Ishikawa (cell line): ENCODE measurements around the gene KLHL34.

ENCODE experiments used
- CEBPB ChIP-seq: IDR thresholded peaks from 2 replicates; pipeline ENCODE4 v1.6.1; 2012
- CREB1 ChIP-seq: IDR thresholded peaks from 2 replicates; pipeline ENCODE4 v1.6.1; 2012; ENCODE audit warnings: low read depth
- EGR1 ChIP-seq: IDR thresholded peaks from 2 replicates; pipeline ENCODE4 v1.6.1; 2012
- EP300 ChIP-seq: IDR thresholded peaks from 2 replicates; pipeline ENCODE4 v1.6.1; 2012; ENCODE audit warnings: borderline replicate concordance
- FOXM1 ChIP-seq: IDR thresholded peaks from 2 replicates; pipeline ENCODE4 v1.6.1; 2012; ENCODE audit warnings: low read depth, borderline replicate concordance
- MAX ChIP-seq: IDR thresholded peaks from 2 replicates; pipeline ENCODE4 v1.6.1; 2012
- NFIC ChIP-seq: IDR thresholded peaks from 2 replicates; pipeline ENCODE4 v1.6.1; 2012
- RAD21 ChIP-seq: IDR thresholded peaks from 2 replicates; pipeline ENCODE4 v1.6.1; 2012; ENCODE audit warnings: low read depth
- TAF1 ChIP-seq: IDR thresholded peaks from 2 replicates; pipeline ENCODE4 v1.6.1; 2012; ENCODE audit warnings: low read depth, mild to moderate bottlenecking
- TCF12 ChIP-seq: IDR thresholded peaks from 2 replicates; pipeline ENCODE4 v1.6.1; 2012; ENCODE audit warnings: low read depth
- TEAD4 ChIP-seq: IDR thresholded peaks from 2 replicates; pipeline ENCODE4 v1.6.1; 2012
- USF1 ChIP-seq: IDR thresholded peaks from 2 replicates; pipeline ENCODE4 v1.6.1; 2012
- YY1 ChIP-seq: IDR thresholded peaks from 2 replicates; pipeline ENCODE4 v1.6.1; 2012; ENCODE audit warnings: low read depth
- ZBTB7A ChIP-seq: IDR thresholded peaks from 2 replicates; pipeline ENCODE4 v1.6.1; 2012; ENCODE audit warnings: low read depth
- TF ChIP-seq, protein P1 (sequence below): IDR thresholded peaks from 2 replicates; pipeline ENCODE4 v1.6.1; 2012; ENCODE audit warnings: low read depth, mild to moderate bottlenecking

KLHL34 gene

DNA sequence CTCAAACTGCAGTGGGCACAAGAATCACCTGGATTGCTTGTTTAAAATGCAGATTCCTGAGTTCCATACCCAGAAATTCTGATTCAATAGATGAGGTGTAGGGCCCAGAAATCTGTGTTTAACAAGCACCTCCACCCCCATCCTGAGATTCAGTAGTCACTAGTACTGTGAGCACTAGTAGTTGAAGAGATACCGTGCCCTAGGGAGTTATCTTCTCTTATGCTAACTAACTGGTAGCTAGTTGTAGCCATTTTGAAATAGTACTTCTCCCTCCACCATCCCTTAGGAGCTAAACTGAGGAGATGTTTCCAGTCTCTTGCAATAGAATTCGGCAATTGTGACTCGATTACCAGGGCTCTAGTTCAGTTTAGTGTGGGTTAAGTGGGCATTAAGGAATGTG is 18.4 kb downstream of the KLHL34 start:
- TF ChIP-seq EP300 = no peak
- TF ChIP-seq USF1 = no peak
- TF ChIP-seq ZBTB7A = no peak
- no peak for TF ChIP-seq CREB1
- TF ChIP-seq YY1 = no peak
- no peak for TF ChIP-seq RAD21
- no peak for TF ChIP-seq NFIC
- no peak for TF ChIP-seq TEAD4
- TF ChIP-seq EGR1 = no peak
- no peak for TF ChIP-seq CEBPB
- TF ChIP-seq, protein P1, sequence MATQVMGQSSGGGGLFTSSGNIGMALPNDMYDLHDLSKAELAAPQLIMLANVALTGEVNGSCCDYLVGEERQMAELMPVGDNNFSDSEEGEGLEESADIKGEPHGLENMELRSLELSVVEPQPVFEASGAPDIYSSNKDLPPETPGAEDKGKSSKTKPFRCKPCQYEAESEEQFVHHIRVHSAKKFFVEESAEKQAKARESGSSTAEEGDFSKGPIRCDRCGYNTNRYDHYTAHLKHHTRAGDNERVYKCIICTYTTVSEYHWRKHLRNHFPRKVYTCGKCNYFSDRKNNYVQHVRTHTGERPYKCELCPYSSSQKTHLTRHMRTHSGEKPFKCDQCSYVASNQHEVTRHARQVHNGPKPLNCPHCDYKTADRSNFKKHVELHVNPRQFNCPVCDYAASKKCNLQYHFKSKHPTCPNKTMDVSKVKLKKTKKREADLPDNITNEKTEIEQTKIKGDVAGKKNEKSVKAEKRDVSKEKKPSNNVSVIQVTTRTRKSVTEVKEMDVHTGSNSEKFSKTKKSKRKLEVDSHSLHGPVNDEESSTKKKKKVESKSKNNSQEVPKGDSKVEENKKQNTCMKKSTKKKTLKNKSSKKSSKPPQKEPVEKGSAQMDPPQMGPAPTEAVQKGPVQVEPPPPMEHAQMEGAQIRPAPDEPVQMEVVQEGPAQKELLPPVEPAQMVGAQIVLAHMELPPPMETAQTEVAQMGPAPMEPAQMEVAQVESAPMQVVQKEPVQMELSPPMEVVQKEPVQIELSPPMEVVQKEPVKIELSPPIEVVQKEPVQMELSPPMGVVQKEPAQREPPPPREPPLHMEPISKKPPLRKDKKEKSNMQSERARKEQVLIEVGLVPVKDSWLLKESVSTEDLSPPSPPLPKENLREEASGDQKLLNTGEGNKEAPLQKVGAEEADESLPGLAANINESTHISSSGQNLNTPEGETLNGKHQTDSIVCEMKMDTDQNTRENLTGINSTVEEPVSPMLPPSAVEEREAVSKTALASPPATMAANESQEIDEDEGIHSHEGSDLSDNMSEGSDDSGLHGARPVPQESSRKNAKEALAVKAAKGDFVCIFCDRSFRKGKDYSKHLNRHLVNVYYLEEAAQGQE = no peak
- TF ChIP-seq MAX = no peak

DNA sequence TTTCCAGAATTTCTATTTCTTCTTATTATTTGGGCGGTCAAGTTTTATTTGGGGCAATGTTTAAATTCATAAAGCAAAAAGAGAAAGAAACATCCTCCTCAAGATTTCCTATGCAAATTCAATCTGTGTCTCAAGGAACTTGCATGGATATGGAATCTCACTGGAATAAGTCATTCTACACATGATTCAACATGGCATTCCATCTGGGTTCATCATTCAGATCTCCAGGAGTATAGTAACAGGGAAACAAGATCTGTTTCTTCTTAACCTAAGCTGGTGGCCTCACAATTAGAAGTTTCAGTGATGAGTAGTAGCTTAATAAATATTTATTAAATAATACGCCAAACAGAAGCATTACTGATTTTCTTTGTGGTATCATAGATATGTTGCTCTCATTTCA is 19.8 kb downstream of the KLHL34 start:
- TF ChIP-seq, protein P1 = no peak
- TF ChIP-seq USF1 = no peak
- no peak for TF ChIP-seq TEAD4
- no peak for TF ChIP-seq CEBPB
- TF ChIP-seq ZBTB7A = no peak
- no peak for TF ChIP-seq TAF1
- TF ChIP-seq YY1 = no peak
- no peak for TF ChIP-seq CREB1
- TF ChIP-seq NFIC = no peak

GRCh38 chrX:21632027-21632426 is 26.1 kb downstream of the KLHL34 start:
- no peak for TF ChIP-seq YY1
- TF ChIP-seq CREB1 = no peak
- TF ChIP-seq NFIC = no peak
- TF ChIP-seq TAF1 = no peak
- TF ChIP-seq MAX = no peak
- no peak for TF ChIP-seq CEBPB
- TF ChIP-seq TCF12 = no peak

GRCh38 chrX:21623778-21624501 is 34.2 kb downstream of the KLHL34 start:
- no peak for TF ChIP-seq TCF12
- no peak for TF ChIP-seq EP300
- TF ChIP-seq CEBPB = no peak
- no peak for TF ChIP-seq YY1
- no peak for TF ChIP-seq USF1
- no peak for TF ChIP-seq RAD21
- no peak for TF ChIP-seq TEAD4
- TF ChIP-seq ZBTB7A = no peak
- no peak for TF ChIP-seq TAF1
- no peak for TF ChIP-seq CREB1
- TF ChIP-seq NFIC = no peak
- TF ChIP-seq MAX = no peak
- no peak for TF ChIP-seq EGR1
- TF ChIP-seq, protein P1 = no peak
- no peak for TF ChIP-seq FOXM1
